ENCODE results near the gene POLN. TPM values are rescaled to one million over a fixed set of nuclear protein-coding genes. Genes with fewer than 3 reads are reported as not detected.

Gene POLN
- total RNA-seq, 2 experiments from 2014 or later, result 4.0 to 4.4 TPM

- Histone ChIP-seq H3K9me3 (ENCODE audit: low read length) (no peaks in the 10 kb centered on the region), H3K36me3 (ENCODE audit: insufficient read depth, low read length) (no peaks in the 10 kb centered on the region), H2AFZ (ENCODE audit: low read length) (no peak overlapping the region), H3K27ac (ENCODE audit: low read depth, low read length, poor library complexity, severe bottlenecking) (no peak overlapping the region), H3K4me1 (ENCODE audit: insufficient read depth, low read length, poor library complexity, severe bottlenecking) (no peaks in the 10 kb centered on the region), H3K9me2 (ENCODE audit: insufficient read depth, low read length) (no peaks in the 10 kb centered on the region), H3K4me2 (ENCODE audit: low read length) (no peak overlapping the region), H4K20me1 (ENCODE audit: insufficient read depth, low read length) (no peaks in the 10 kb centered on the region), H3K79me2 (ENCODE audit: insufficient read depth, low read depth, low read length) (no peaks in the 10 kb centered on the region), H3K4me3 (ENCODE audit: low read depth, low read length, poor library complexity, severe bottlenecking) (no peak overlapping the region)
- CTCF ChIA-PET (ENCODE audit: unreplicated experiment), result no interaction called here
- DNase-seq (ENCODE audit: low spot score), result no peak
- intact Hi-C loops (cut with micrococcal nuclease; ENCODE audit: unreplicated experiment), result no loop called here
- BruUV-seq (replicated peaks), result no TSS peak
- POLR2A ChIA-PET, result no interaction called here
- TF ChIP-seq EZH2phosphoT487 (IDR thresholded peaks at IDR 0.05; ENCODE audit: borderline replicate concordance, low read depth, low read length), result no peak
- no peak for TF ChIP-seq CTCF (conservative IDR thresholded peaks at IDR 0.05; ENCODE audit: low read length)
Observed at GRCh38 chr4:2079006-2079405, 162.9 kb downstream of the POLN start.

- no peaks in the 10 kb centered on the region for H3K36me3 ChIP-seq (ENCODE audit: insufficient read depth, low read length)
- no peak overlapping the region for H3K4me3 ChIP-seq (ENCODE audit: low read depth, low read length, poor library complexity, severe bottlenecking)
- no peak overlapping the region for H3K4me2 ChIP-seq (ENCODE audit: low read length)
- intact Hi-C loops (cut with micrococcal nuclease; ENCODE audit: unreplicated experiment), result no loop called here
- H4K20me1 ChIP-seq (ENCODE audit: insufficient read depth, low read length), result no peaks in the 10 kb centered on the region
- ChIA-PET CTCF (ENCODE audit: unreplicated experiment) (no interaction called here), POLR2A (no interaction called here)
- H3K9me3 ChIP-seq (ENCODE audit: low read length), result no peaks in the 10 kb centered on the region
- BruUV-seq (replicated peaks), result no TSS peak
- H3K79me2 ChIP-seq (ENCODE audit: insufficient read depth, low read depth, low read length), result no peaks in the 10 kb centered on the region
- no peaks in the 10 kb centered on the region for H3K4me1 ChIP-seq (ENCODE audit: insufficient read depth, low read length, poor library complexity, severe bottlenecking)
- H3K27ac ChIP-seq (ENCODE audit: low read depth, low read length, poor library complexity, severe bottlenecking), result no peak overlapping the region
- H2AFZ ChIP-seq (ENCODE audit: low read length), result no peak overlapping the region
- no peak for DNase-seq (ENCODE audit: low spot score)
- TF ChIP-seq EZH2phosphoT487 (IDR thresholded peaks at IDR 0.05; ENCODE audit: borderline replicate concordance, low read depth, low read length), result no peak
- TF ChIP-seq CTCF (conservative IDR thresholded peaks at IDR 0.05; ENCODE audit: low read length), result no peak
- no peaks in the 10 kb centered on the region for H3K9me2 ChIP-seq (ENCODE audit: insufficient read depth, low read length)
Observed at GRCh38 chr4:2078584-2078983, 163.3 kb downstream of the POLN start.

GRCh38 chr4:2077537-2078460 is 164.1 kb downstream of the POLN start:
- H3K4me2 ChIP-seq (ENCODE audit: low read length), result no peak overlapping the region
- H3K79me2 ChIP-seq (ENCODE audit: insufficient read depth, low read depth, low read length), result no peaks in the 10 kb centered on the region
- TF ChIP-seq CTCF (conservative IDR thresholded peaks at IDR 0.05; ENCODE audit: low read length) (no peak), EZH2phosphoT487 (IDR thresholded peaks at IDR 0.05; ENCODE audit: borderline replicate concordance, low read depth, low read length) (no peak)
- H3K9me2 ChIP-seq (ENCODE audit: insufficient read depth, low read length), result no peaks in the 10 kb centered on the region
- H3K4me1 ChIP-seq (ENCODE audit: insufficient read depth, low read length, poor library complexity, severe bottlenecking), result no peaks in the 10 kb centered on the region
- ChIA-PET POLR2A (no interaction called here), CTCF (ENCODE audit: unreplicated experiment) (no interaction called here)
- no peak overlapping the region for H2AFZ ChIP-seq (ENCODE audit: low read length)
- DNase-seq (ENCODE audit: low spot score), result no peak
- H4K20me1 ChIP-seq (ENCODE audit: insufficient read depth, low read length), result no peaks in the 10 kb centered on the region
- no peaks in the 10 kb centered on the region for H3K36me3 ChIP-seq (ENCODE audit: insufficient read depth, low read length)
- no peak overlapping the region for H3K27ac ChIP-seq (ENCODE audit: low read depth, low read length, poor library complexity, severe bottlenecking)
- H3K9me3 ChIP-seq (ENCODE audit: low read length), result no peaks in the 10 kb centered on the region
- no peak overlapping the region for H3K4me3 ChIP-seq (ENCODE audit: low read depth, low read length, poor library complexity, severe bottlenecking)
- intact Hi-C loops (cut with micrococcal nuclease; ENCODE audit: unreplicated experiment), result no loop called here
- BruUV-seq (replicated peaks), result no TSS peak

Measured in OCI-LY7 (cell line).